GM12878 (cell line): Measurements from ENCODE around the gene FCGBP. TPM values are rescaled to one million over a fixed set of nuclear protein-coding genes. Genes with fewer than 3 reads are reported as not detected.
A peak's percentile ranks its signal among the peaks of the same experiment; 100 is the strongest.

Experiments
- ATAC-seq: fragments of 200-7000 bp; cut with Tn5 transposase; 3 replicates; pipeline ENCODE4 v1.9.1; 2020; ENCODE audit warnings: mild to moderate bottlenecking, moderate library complexity
- BruUV-seq: library from RNA; stranded (reverse); fragments of 400-500 nt; replicated peaks from 2 replicates; lab custom pipeline; 2021; lab: Mats Ljungman, UMichigan
- CTCF ChIA-PET: fragments of 300-600 bp; sonication (Branson Sonifier 250); formaldehyde crosslinking; extraction: SDS; loops from one replicate; lab custom pipeline; 2021; ENCODE audit warnings: inconsistent platforms; lab: Yijun Ruan, JAX
- POLR2A ChIA-PET: fragments of 350-600 bp; formaldehyde crosslinking; extraction: SDS; loops from one replicate; lab custom pipeline; 2021; ENCODE audit warnings: inconsistent platforms; lab: Charles Lee
- RAD21 ChIA-PET: fragments of 300-600 bp; sonication (Branson Sonifier 250); formaldehyde crosslinking; loops from one replicate; lab custom pipeline; 2023; ENCODE audit warnings: antibody characterized with exemption; ENCODE audit not compliant: unreplicated experiment; lab: Charles Lee
- SMC1A ChIA-PET: fragments of 300-600 bp; sonication (Branson Sonifier 250); formaldehyde crosslinking; loops from one replicate; lab custom pipeline; 2023; ENCODE audit not compliant: unreplicated experiment, uncharacterized antibody; lab: Charles Lee
- DNase-seq: peaks from one replicate; pipeline ENCODE4 v3.0.0-alpha.2; 2011; ENCODE audit warnings: low read depth, low spot score
- FAIRE-seq: peaks from 3 replicates; lab custom pipeline; 2011; peaks lifted over from hg19 to GRCh38; lab: Jason Lieb, UNC
- H2AFZ ChIP-seq: 2 replicates; pipeline ENCODE4 v1.6.0; 2011; ENCODE audit warnings: low read depth, low read length, control low read depth; ENCODE audit not compliant: control insufficient read depth
- H3K27ac ChIP-seq: 2 replicates; pipeline ENCODE4 v1.5.1; 2011; ENCODE audit warnings: control low read depth; ENCODE audit not compliant: control insufficient read depth, insufficient read depth
- H3K27me3 ChIP-seq, 2 experiments: replicated peaks in 1 of 2; 2 replicates each; pipeline versions ENCODE4 v1.6.0 to v1.6.1; 2011; ENCODE audit warnings: low read length in 1 of 2; ENCODE audit not compliant: control insufficient read depth in 2 of 2, insufficient read depth in 2 of 2
- H3K36me3 ChIP-seq, 2 experiments: 2 replicates each; pipeline ENCODE4 v1.5.1; 2011; ENCODE audit warnings: low read length in 1 of 2; ENCODE audit not compliant: control insufficient read depth in 2 of 2, insufficient read depth in 2 of 2
- H3K4me1 ChIP-seq: 2 replicates; pipeline ENCODE4 v1.6.1; 2011; ENCODE audit warnings: mild to moderate bottlenecking, low read length, moderate library complexity, mixed read lengths; ENCODE audit not compliant: control insufficient read depth, insufficient read depth
- H3K4me2 ChIP-seq: 2 replicates; pipeline ENCODE4 v1.6.0; 2011; ENCODE audit warnings: control low read depth; ENCODE audit not compliant: control insufficient read depth, insufficient read depth
- H3K4me3 ChIP-seq: fragments of 200-600 bp; sonication (generic); 2 replicates; pipeline ENCODE4 v1.5.1; 2016
- H3K79me2 ChIP-seq: 2 replicates; pipeline ENCODE4 v1.6.0; 2011; ENCODE audit warnings: low read length; ENCODE audit not compliant: control insufficient read depth, insufficient read depth
- H3K9ac ChIP-seq: 2 replicates; pipeline ENCODE4 v1.8.0; 2011; ENCODE audit warnings: low read length, control low read depth, mixed read lengths; ENCODE audit not compliant: control insufficient read depth, insufficient read depth
- H3K9me3 ChIP-seq: replicated peaks from 3 replicates; pipeline ENCODE4 v1.5.1; 2011; ENCODE audit warnings: mild to moderate bottlenecking, low read length; ENCODE audit not compliant: control insufficient read depth, insufficient read depth
- H4K20me1 ChIP-seq: 2 replicates; pipeline ENCODE4 v1.6.0; 2011; ENCODE audit not compliant: control insufficient read depth, insufficient read depth
- CEBPB ChIP-seq, 2 experiments: fragments of 150-350 bp in 1 of 2; IDR thresholded peaks; 2 replicates each; pipeline ENCODE4 v1.6.1; 2012 to 2014; ENCODE audit warnings: low read depth in 2 of 2, low read length in 2 of 2, borderline replicate concordance in 1 of 2, inconsistent platforms in 1 of 2
- CHD2 ChIP-seq: IDR thresholded peaks from 2 replicates; pipeline ENCODE4 v1.6.1; 2011; ENCODE audit warnings: low read depth, low read length, improper control_type of control experiment, borderline replicate concordance
- IRF4 ChIP-seq: IDR thresholded peaks from 2 replicates; pipeline ENCODE4 v1.6.1; 2011; ENCODE audit warnings: low read depth, low read length
- MXI1 ChIP-seq: fragments of 150-350 bp; IDR thresholded peaks from 2 replicates; pipeline ENCODE4 v1.6.1; 2011; ENCODE audit warnings: low read depth, mild to moderate bottlenecking, inconsistent platforms, low read length, improper control_type of control experiment
- RAD21 ChIP-seq: IDR thresholded peaks from 2 replicates; pipeline ENCODE4 v1.6.1; 2011; ENCODE audit warnings: mild to moderate bottlenecking, low read depth, low read length, moderate library complexity; ENCODE audit not compliant: insufficient read depth
- RUNX3 ChIP-seq: IDR thresholded peaks from 2 replicates; pipeline ENCODE4 v1.6.1; 2012; ENCODE audit warnings: low read length, inconsistent platforms
- SMAD5 ChIP-seq: IDR thresholded peaks from 2 replicates; pipeline ENCODE4 v1.6.1; 2016; ENCODE audit warnings: antibody characterized with exemption, low read depth
- SREBF2 ChIP-seq: IDR thresholded peaks from 2 replicates; pipeline ENCODE4 v1.6.1; 2012; ENCODE audit warnings: mild to moderate bottlenecking, low read length
- SUPT20H ChIP-seq: IDR thresholded peaks from 2 replicates; pipeline ENCODE4 v1.6.1; 2011; ENCODE audit warnings: low read depth, mild to moderate bottlenecking, low read length, moderate library complexity, borderline replicate concordance; ENCODE audit not compliant: control insufficient read depth
- WRNIP1 ChIP-seq: IDR thresholded peaks from 2 replicates; pipeline ENCODE4 v1.6.1; 2011; ENCODE audit warnings: low read depth, low read length, improper control_type of control experiment, borderline replicate concordance
- whole genome bisulfite sequencing: methylation state at CpG from one replicate; pipeline ENCODE4 v1.1.6; 2016; ENCODE audit warnings: low lambda C conversion rate; ENCODE audit not compliant: insufficient replicate concordance, insufficient coverage; ENCODE audit errors: missing lambda C conversion rate; 5-methylcytosine and 5-hydroxymethylcytosine counted together
- in situ Hi-C: fragments of 300-500 bp; cut with MboI; formaldehyde crosslinking; loops from 9 replicates; pipeline ENCODE4 v1.14.3; 2018; ENCODE audit warnings: mixed read lengths
- intact Hi-C: fragments of 100-400 bp; cut with micrococcal nuclease; formaldehyde crosslinking; loops from one replicate; pipeline ENCODE4 v1.14.2; 2022; ENCODE audit not compliant: unreplicated experiment
- polyA plus RNA-seq, 11 experiments: library from polyadenylated mRNA; depleted of rRNA in 4 of 11; unstranded in 6 of 11; stranded (reverse) in 5 of 11; fragments of >200 nt; fragmentation: Nextera tagmentation in 4 of 11; fragmentation: Illumina TruSeq in 1 of 11; extraction: Ambion mirVana in 4 of 11; extraction: Trizol in 1 of 11; gene quantifications; 1 replicate in 1 of 11; 2 replicates in 10 of 11; pipeline versions ENCODE4 v1.2.1 to v1.2.3, GENCODE V29; 2011 to 2016; ENCODE audit warnings: inconsistent platforms in 2 of 11, missing spikeins in 2 of 11, low read depth in 1 of 11
- total RNA-seq, 4 experiments: library from RNA; depleted of rRNA in 3 of 4; stranded (reverse); fragments of >200 nt in 3 of 4; fragmentation: Illumina TruSeq in 1 of 4; extraction: Trizol in 1 of 4; gene quantifications; 2 replicates each; pipeline versions ENCODE4 v1.2.1 to v1.2.3, GENCODE V29; 2013 to 2021
- TF ChIP-seq, protein P1 (sequence below): fragments of 450-650 bp; IDR thresholded peaks from 2 replicates; pipeline ENCODE4 v1.6.1; 2017; ENCODE audit warnings: mild to moderate bottlenecking, moderate library complexity
- TF ChIP-seq, protein P2 (sequence below): IDR thresholded peaks from 2 replicates; pipeline ENCODE4 v1.6.1; 2011; ENCODE audit warnings: borderline replicate concordance, low read depth, mild to moderate bottlenecking, moderate library complexity, mixed read lengths, low read length; ENCODE audit not compliant: insufficient read depth; ENCODE audit errors: extremely low read length
- TF ChIP-seq, protein P3 (sequence below): fragments of 150-350 bp; IDR thresholded peaks from 2 replicates; pipeline ENCODE4 v1.6.1; 2014; ENCODE audit warnings: mild to moderate bottlenecking, low read depth, low read length

Gene FCGBP
- total and polyA plus RNA-seq, 10 of the 15 experiments (the other 5 are each of a cell fraction or from before 2014, with no cell fraction given), result 0.02 to 3.2 (median 0.37) TPM; not detected in 2

DNA sequence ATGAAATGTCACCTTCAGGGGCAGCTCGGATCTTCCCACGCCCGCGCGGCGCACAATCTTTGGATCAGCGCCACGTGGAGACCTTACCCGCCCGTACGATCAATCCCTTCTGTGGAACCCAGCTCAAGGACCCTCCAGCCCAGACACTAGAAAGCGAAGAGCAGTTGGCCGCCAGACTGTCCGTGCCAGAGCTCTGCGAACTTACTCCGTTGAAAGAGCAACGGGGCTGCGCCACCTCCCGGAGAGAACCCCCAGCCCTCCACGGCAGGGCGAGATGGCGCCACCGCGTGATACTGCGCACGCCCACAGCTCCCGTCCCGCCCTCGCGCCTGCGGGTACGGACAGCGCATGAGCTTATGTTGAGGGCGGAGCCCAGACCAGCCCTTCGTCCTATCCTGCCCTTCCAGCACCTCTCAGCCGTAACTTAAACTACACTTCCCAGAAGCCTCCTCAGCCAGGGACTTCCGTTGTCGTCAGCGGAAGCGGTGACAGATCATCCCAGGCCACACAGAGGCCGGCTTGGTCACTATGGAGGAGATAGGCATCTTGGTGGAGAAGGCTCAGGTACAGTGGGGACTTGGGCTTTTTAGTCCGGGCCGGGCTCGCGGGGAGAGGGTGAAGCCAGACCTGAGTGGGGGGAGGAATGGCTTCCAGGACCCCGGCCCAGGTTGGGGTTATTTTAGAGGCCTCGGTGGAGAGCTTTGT, 36.4 kb upstream of the FCGBP start, which contains the start of gene PSMC4:
PSMC4 (plus strand) TSS at position 491 of the 705 bp plus-strand sequence; CDS start at position 529, 38 bp downstream.
- Histone ChIP-seq H3K4me3 (peak within 1 kb of the TSS; percentile 93), H3K27me3 (no peaks in the 10 kb centered on the region), H4K20me1 (no peaks in the 10 kb centered on the region), H3K36me3 (peaks cover 12 to 26% of the 10 kb centered on the region in 2 experiments), H2AFZ (peak within 1 kb of the TSS; percentile 85), H3K9ac (peak within 1 kb of the TSS; percentile 97), H3K27ac (peak within 1 kb of the TSS; percentile 89), H3K4me1 (peaks cover 10% of the 10 kb centered on the region; the same call in 1 of the 2 replicates), H3K9me3 (no peaks in the 10 kb centered on the region; the same call in 2 of the 3 replicates), H3K79me2 (peaks cover 20% of the 10 kb centered on the region), H3K4me2 (peak within 1 kb of the TSS; percentile 97)
- ATAC-seq, result peak; percentile 98
- in situ Hi-C loops (no loop called here), intact Hi-C loops (loop anchor here (2.0 to 10.0 kb wide), 4 partner anchors 30 to 294 kb away; no protein-coding TSS in a partner anchor)
- under 1% methylated on average over 46 of the region's 47 CpGs for WGBS
- ChIA-PET CTCF (interaction anchor here (0.6 to 4.3 kb wide), 48 partner anchors 8 to 600 kb away, joined by 3 to 84 read pairs (median 4); partner anchors contain the start of genes FBL, ZNF546 and ZNF780A), RAD21 (interaction anchor here (0.6 to 3.9 kb wide), 45 partner anchors 8 to 1393 kb away, joined by 3 to 73 read pairs (median 7); partner anchors contain the start of genes B9D2, DYRK1B, FBL and RPS16), SMC1A (interaction anchor here (0.5 to 4.1 kb wide), 45 partner anchors 8 to 298 kb away, joined by 3 to 115 read pairs (median 6); partner anchors contain the start of genes DYRK1B, FBL, FCGBP and ZNF546), POLR2A (interaction anchor here (0.5 to 2.7 kb wide), 27 partner anchors 9 to 530 kb away, joined by 3 to 33 read pairs (median 4); partner anchors contain the start of genes DYRK1B, FBL, MAP3K10 and ZNF546)
- peak; percentile 100 for FAIRE-seq
- no TSS peak for BruUV-seq
- peak; percentile 99 for DNase-seq
- 0 out of 4 replicates have a peak, but pooled peaks of 1 of the 2 experiments have one; percentile 31 for TF ChIP-seq CEBPB (IDR thresholded peaks at IDR 0.05; ENCODE audit: borderline replicate concordance in 1 of 2, low read depth in 2 of 2, low read length in 2 of 2)
- TF ChIP-seq, protein P1, sequence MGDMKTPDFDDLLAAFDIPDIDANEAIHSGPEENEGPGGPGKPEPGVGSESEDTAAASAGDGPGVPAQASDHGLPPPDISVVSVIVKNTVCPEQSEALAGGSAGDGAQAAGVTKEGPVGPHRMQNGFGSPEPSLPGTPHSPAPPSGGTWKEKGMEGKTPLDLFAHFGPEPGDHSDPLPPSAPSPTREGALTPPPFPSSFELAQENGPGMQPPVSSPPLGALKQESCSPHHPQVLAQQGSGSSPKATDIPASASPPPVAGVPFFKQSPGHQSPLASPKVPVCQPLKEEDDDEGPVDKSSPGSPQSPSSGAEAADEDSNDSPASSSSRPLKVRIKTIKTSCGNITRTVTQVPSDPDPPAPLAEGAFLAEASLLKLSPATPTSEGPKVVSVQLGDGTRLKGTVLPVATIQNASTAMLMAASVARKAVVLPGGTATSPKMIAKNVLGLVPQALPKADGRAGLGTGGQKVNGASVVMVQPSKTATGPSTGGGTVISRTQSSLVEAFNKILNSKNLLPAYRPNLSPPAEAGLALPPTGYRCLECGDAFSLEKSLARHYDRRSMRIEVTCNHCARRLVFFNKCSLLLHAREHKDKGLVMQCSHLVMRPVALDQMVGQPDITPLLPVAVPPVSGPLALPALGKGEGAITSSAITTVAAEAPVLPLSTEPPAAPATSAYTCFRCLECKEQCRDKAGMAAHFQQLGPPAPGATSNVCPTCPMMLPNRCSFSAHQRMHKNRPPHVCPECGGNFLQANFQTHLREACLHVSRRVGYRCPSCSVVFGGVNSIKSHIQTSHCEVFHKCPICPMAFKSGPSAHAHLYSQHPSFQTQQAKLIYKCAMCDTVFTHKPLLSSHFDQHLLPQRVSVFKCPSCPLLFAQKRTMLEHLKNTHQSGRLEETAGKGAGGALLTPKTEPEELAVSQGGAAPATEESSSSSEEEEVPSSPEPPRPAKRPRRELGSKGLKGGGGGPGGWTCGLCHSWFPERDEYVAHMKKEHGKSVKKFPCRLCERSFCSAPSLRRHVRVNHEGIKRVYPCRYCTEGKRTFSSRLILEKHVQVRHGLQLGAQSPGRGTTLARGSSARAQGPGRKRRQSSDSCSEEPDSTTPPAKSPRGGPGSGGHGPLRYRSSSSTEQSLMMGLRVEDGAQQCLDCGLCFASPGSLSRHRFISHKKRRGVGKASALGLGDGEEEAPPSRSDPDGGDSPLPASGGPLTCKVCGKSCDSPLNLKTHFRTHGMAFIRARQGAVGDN, result peak; percentile 34; the same call in 1 of the 2 replicates
- 0 out of 2 replicates have a peak, but pooled peaks have one; percentile 3 for TF ChIP-seq WRNIP1
- TF ChIP-seq, protein P2, sequence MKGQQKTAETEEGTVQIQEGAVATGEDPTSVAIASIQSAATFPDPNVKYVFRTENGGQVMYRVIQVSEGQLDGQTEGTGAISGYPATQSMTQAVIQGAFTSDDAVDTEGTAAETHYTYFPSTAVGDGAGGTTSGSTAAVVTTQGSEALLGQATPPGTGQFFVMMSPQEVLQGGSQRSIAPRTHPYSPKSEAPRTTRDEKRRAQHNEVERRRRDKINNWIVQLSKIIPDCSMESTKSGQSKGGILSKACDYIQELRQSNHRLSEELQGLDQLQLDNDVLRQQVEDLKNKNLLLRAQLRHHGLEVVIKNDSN, result peak; percentile 67
- TF ChIP-seq RAD21, result peak; percentile 85
- TF ChIP-seq, protein P3, sequence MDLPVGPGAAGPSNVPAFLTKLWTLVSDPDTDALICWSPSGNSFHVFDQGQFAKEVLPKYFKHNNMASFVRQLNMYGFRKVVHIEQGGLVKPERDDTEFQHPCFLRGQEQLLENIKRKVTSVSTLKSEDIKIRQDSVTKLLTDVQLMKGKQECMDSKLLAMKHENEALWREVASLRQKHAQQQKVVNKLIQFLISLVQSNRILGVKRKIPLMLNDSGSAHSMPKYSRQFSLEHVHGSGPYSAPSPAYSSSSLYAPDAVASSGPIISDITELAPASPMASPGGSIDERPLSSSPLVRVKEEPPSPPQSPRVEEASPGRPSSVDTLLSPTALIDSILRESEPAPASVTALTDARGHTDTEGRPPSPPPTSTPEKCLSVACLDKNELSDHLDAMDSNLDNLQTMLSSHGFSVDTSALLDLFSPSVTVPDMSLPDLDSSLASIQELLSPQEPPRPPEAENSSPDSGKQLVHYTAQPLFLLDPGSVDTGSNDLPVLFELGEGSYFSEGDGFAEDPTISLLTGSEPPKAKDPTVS, result peak; percentile 62; the same call in 1 of the 2 replicates
- peak; percentile 21 for TF ChIP-seq MXI1
- TF ChIP-seq SMAD5, result peak; percentile 66; the same call in 1 of the 2 replicates
- TF ChIP-seq IRF4, result 0 out of 2 replicates have a peak, but pooled peaks have one; percentile 34
- peak; percentile 82 for TF ChIP-seq RUNX3
- TF ChIP-seq CHD2, result peak; percentile 63; the same call in 1 of the 2 replicates
- TF ChIP-seq SUPT20H, result no peak
- peak; percentile 54; the same call in 1 of the 2 replicates for TF ChIP-seq SREBF2
